Measurements from ENCODE around the gene FARP1.

FARP1 gene

DNA sequence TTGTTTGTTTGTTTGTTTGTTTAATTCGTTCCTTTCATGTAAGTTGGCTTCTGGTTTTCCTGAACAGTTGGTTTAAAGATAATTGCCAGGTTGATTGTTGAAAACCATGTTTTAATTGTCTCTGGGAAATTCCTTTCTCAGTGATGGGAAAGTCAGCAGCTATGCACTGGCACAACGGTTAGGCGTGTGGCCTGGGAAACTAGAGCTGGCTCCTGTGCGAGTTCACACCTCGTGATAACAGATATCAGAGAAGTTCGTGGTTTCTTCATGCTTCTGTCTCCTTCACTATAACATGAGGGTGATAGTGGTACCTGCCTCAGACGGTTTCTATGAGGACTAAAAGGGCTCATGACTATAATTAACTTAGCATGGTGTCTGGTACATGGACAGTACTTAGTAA, 280.5 kb downstream of the FARP1 start:
- no peak for TF ChIP-seq CTCF (IDR thresholded peaks at IDR 0.05; ENCODE audit: control extremely low read depth, extremely low read depth, low read depth, missing control alignments)
- no peak for DNase-seq (ENCODE audit: extremely low spot score)
- ChIA-PET CTCF (interaction anchor here (1.9 kb wide), 1 partner anchor 22 kb away, joined by 6 read pairs; no protein-coding TSS in a partner anchor), POLR2A (no interaction called here)

- ChIA-PET POLR2A (no interaction called here), CTCF (interaction anchor here (0.6 to 1.5 kb wide), 2 partner anchors 18 to 246 kb away, joined by 3 to 5 read pairs; no protein-coding TSS in a partner anchor)
- no peak for TF ChIP-seq CTCF (IDR thresholded peaks at IDR 0.05; ENCODE audit: control extremely low read depth, extremely low read depth, low read depth, missing control alignments)
- no peak for DNase-seq (ENCODE audit: extremely low spot score)
Measured at GRCh38 chr13:98427331-98427995, 284.6 kb downstream of the FARP1 start.

DNA sequence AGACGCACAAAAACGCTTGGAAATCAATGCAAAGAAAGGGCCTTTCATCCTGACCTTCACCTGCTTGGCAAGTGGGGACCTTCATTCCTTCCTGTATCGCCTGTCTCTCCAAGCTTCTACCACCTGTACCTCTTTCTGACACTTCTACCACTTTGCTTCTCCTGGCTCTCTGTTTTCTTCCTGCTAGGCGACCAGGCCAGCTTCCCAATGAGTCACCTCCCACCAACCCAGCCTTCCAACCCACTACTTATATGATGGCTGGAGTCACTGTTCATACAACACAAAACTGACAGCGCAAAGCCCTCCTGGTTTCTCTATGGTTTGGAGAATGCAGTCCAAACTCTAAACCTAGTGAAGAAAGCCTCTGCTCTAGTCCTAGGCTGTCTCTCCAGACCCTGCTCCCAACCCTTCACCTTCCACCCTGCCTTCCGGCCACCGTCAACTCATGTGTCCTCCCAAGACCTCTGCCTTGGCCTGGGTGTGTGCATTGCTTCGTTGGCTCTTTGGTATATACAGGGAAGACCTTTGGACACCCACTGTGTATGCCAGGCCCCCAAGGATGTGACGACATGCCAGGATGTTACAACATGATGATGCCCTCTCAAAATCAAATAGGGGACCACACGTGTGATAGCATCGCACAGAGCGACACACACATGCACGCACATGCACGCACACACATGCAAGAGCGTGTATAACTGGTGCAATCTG, 285.5 kb downstream of the FARP1 start:
- TF ChIP-seq CTCF (IDR thresholded peaks at IDR 0.05; ENCODE audit: control extremely low read depth, extremely low read depth, low read depth, missing control alignments): no peak
- no peak for DNase-seq (ENCODE audit: extremely low spot score)
- ChIA-PET POLR2A (no interaction called here), CTCF (no interaction called here)

DNA sequence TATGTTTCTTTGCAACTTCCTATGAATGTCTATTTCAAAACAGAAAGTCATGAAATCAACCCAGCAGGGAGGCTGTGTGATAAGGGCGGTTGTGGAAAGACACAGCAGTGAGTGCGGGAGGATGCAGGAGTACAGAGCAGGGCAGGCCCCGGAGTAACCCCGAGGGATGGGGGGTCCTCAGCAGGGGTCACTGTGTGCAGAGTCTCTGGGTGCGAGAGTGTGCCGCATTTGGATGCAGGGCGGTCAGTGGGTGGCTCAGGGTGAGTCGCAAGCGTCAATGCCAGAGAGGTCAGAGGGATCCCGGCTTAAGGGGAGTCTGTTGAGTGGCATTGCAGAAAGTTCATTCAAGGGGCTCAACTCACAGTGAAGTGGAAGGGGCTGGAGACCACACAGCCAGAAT, 286.2 kb downstream of the FARP1 start:
- no peak for DNase-seq (ENCODE audit: extremely low spot score)
- ChIA-PET CTCF (interaction anchor here (2.0 kb wide), 1 partner anchor 224 kb away, joined by 5 read pairs; no protein-coding TSS in a partner anchor), POLR2A (no interaction called here)
- no peak for TF ChIP-seq CTCF (IDR thresholded peaks at IDR 0.05; ENCODE audit: control extremely low read depth, extremely low read depth, low read depth, missing control alignments)

GRCh38 chr13:98429531-98429930, 286.6 kb downstream of the FARP1 start:
- CTCF ChIA-PET: interaction anchor here (1.2 to 2.0 kb wide), 3 partner anchors 12 to 236 kb away, joined by 3 to 5 read pairs (median 3); no protein-coding TSS in a partner anchor
- DNase-seq (ENCODE audit: extremely low spot score): no peak
- POLR2A ChIA-PET: no interaction called here
- TF ChIP-seq CTCF (IDR thresholded peaks at IDR 0.05; ENCODE audit: control extremely low read depth, extremely low read depth, low read depth, missing control alignments): no peak

GRCh38 chr13:98429977-98430736, 287.3 kb downstream of the FARP1 start:
- POLR2A ChIA-PET: no interaction called here
- DNase-seq (ENCODE audit: extremely low spot score): no peak
- CTCF ChIA-PET: interaction anchor here (1.1 to 2.6 kb wide), 7 partner anchors 13 to 574 kb away, joined by 3 to 7 read pairs (median 4); no protein-coding TSS in a partner anchor
- TF ChIP-seq CTCF (IDR thresholded peaks at IDR 0.05; ENCODE audit: control extremely low read depth, extremely low read depth, low read depth, missing control alignments): no peak
